ENCODE measurements around the gene XPNPEP1. TPM values are rescaled to one million over a fixed set of nuclear protein-coding genes. Genes with fewer than 3 reads are reported as not detected.

The XPNPEP1 gene
- total RNA-seq, 2 donors from 2014 or later, result 41.2 to 45.2 TPM

DNA sequence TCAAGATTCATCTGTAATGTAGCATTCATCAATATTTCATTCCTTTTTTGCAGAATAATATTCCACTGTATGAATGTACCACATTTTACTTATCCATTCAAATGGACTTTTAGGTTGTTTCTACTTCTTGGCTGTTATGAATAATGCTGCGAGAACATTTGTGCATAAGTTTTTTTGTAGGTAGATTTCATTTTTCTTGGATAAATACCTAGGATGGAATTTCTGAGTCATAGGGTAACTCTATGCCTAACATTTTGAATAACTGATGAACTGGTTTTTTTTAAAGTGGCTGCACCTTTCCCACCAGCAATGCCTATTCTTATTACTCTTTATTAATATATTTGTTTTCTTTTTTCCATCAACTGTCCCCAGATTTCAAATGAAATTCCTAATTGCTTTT lies 9.1 kb upstream of the XPNPEP1 start:
- peaks cover 0 to 27% of the 10 kb centered on the region in 2 donors for H3K4me1 ChIP-seq
- DNase-seq (ENCODE audit: low spot score), result no peak
- no peaks in the 10 kb centered on the region for H3K9me3 ChIP-seq
- no peak overlapping the region for H3K27ac ChIP-seq
- TF ChIP-seq, protein P1, sequence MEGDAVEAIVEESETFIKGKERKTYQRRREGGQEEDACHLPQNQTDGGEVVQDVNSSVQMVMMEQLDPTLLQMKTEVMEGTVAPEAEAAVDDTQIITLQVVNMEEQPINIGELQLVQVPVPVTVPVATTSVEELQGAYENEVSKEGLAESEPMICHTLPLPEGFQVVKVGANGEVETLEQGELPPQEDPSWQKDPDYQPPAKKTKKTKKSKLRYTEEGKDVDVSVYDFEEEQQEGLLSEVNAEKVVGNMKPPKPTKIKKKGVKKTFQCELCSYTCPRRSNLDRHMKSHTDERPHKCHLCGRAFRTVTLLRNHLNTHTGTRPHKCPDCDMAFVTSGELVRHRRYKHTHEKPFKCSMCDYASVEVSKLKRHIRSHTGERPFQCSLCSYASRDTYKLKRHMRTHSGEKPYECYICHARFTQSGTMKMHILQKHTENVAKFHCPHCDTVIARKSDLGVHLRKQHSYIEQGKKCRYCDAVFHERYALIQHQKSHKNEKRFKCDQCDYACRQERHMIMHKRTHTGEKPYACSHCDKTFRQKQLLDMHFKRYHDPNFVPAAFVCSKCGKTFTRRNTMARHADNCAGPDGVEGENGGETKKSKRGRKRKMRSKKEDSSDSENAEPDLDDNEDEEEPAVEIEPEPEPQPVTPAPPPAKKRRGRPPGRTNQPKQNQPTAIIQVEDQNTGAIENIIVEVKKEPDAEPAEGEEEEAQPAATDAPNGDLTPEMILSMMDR (IDR thresholded peaks at IDR 0.05), result no peak
- no peaks in the 10 kb centered on the region for H3K36me3 ChIP-seq
- no peak overlapping the region for H3K4me3 ChIP-seq
- no peaks in the 10 kb centered on the region for H3K27me3 ChIP-seq

DNA sequence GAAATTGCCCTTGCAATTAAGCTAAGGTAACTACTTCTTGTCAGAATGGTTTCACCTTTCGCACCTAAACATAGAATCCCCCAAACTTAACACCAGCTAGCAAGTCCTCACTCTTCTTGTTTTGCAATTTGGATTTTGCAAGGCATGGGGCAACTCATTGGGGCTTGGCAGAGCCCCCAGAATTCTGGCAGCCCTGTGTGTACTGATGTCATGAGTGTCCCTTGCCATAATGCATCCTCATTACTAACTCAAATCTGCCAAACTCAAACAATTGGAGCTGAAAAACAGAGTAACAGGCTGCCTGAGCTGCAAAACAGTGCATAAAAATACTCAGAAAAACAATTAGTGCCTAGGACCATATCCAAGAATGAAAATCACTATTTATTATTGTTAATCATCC lies 7.9 kb upstream of the XPNPEP1 start:
- Histone ChIP-seq H3K36me3 (no peaks in the 10 kb centered on the region), H3K4me3 (no peak overlapping the region), H3K27me3 (no peaks in the 10 kb centered on the region), H3K9me3 (no peaks in the 10 kb centered on the region), H3K27ac (no peak overlapping the region), H3K4me1 (peaks cover 0 to 27% of the 10 kb centered on the region in 2 donors)
- TF ChIP-seq, protein P1 (IDR thresholded peaks at IDR 0.05), result no peak
- DNase-seq (ENCODE audit: low spot score), result peak; percentile 76

DNA sequence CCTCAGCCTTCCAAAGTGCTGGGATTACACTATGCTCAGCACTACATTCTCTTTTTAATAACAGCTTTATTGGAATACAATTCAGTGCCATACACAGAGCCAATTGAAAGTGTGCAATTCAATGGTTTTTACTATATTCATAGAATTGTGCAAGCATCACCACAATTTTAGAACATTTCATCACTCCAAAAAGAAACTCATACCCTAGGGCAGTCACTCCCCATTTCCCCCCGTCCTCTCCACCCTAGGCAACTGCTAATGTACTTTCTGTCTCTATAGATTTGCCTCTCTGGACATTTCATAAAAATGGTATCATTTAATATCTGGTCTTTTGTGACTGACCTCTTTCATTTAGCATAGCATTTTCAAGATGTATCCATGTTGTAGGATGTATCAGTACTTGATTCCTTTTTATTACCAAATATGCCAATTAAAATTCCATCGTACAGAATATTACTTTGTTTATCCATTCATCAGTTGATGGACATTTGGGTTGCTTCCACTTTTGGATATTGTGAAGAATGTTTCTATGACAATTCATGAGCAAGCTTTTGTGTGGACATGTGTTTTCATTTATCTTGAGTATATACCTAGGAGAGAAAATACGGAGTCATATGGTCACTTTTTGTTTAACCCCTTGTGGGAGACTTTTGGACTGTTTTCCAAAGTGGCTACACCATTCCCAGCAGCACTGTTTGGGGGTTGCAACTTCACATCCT lies 6.3 kb upstream of the XPNPEP1 start:
- DNase-seq (ENCODE audit: low spot score), result no peak

DNA sequence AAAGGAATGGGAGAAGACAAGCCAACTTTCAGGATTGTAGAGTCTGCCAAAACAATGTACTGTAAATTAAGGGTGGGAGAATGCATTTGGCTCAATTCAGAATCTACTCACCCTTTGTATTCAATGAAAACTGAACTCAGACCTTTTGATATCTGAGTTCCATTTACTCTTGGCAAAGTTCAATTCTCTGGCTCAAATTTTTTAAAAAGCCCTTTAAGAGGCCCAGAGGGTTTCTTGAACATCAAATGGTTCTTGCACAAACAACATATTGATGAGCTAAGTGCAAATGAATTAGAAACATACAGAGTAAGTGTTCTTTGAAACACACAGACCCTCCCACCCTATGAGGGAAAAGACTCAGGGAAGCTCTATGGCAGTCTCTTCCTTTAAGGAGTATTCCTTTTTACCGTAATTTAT lies 5.2 kb upstream of the XPNPEP1 start:
- Histone ChIP-seq H3K9me3 (no peaks in the 10 kb centered on the region), H3K27ac (peak overlapping the region in 1 of 2 donors; percentile 6), H3K4me1 (peaks cover 0 to 10% of the 10 kb centered on the region in 2 donors), H3K4me3 (no peak overlapping the region), H3K27me3 (no peaks in the 10 kb centered on the region), H3K36me3 (no peaks in the 10 kb centered on the region)
- DNase-seq (ENCODE audit: low spot score), result no peak
- TF ChIP-seq, protein P1 (IDR thresholded peaks at IDR 0.05), result no peak

More for the DNA sequence above, 6.3 kb upstream of the XPNPEP1 start:
- Histone ChIP-seq H3K27ac (peak overlapping the region in 1 of 2 donors; percentile 6), H3K27me3 (no peaks in the 10 kb centered on the region), H3K9me3 (no peaks in the 10 kb centered on the region), H3K4me3 (no peak overlapping the region), H3K4me1 (peaks cover 0 to 14% of the 10 kb centered on the region in 2 donors), H3K36me3 (no peaks in the 10 kb centered on the region)
- TF ChIP-seq, protein P1 (IDR thresholded peaks at IDR 0.05), result no peak

DNA sequence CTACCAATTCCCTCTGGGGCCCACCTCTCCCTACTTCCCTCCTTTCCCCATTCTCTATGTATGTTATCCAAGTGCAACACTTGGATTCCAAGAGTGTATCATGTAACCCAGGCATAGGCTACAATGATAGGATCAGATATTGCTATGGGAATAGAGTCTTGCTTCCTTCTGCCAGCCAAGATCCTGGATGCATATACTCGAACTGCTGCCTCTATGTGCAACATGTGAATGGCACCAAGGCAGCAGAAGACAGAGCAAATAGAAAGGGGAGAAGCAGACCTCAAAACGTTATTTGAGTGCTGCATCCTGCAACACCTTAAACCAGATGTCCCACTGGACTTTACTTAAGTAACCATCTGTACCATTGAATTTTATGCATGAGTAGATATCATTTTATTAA lies 3.5 kb upstream of the XPNPEP1 start:
- Histone ChIP-seq H3K9me3 (no peaks in the 10 kb centered on the region), H3K27me3 (no peaks in the 10 kb centered on the region), H3K4me3 (no peak overlapping the region), H3K27ac (no peak overlapping the region), H3K4me1 (peaks cover 0 to 20% of the 10 kb centered on the region in 2 donors), H3K36me3 (no peaks in the 10 kb centered on the region)
- no peak for DNase-seq (ENCODE audit: low spot score)
- TF ChIP-seq, protein P1 (IDR thresholded peaks at IDR 0.05), result no peak

Data from right atrium auricular region (tissue), 2 donors.